Heart left ventricle (tissue), 13 donors: Measurements from ENCODE around the gene SLC17A3.

Source experiments
- POLR2A ChIP-seq, 2 donors: fragments of 450-650 bp; IDR thresholded peaks; one replicate each; pipeline ENCODE4 v1.6.1; 2017; ENCODE audit warnings: antibody characterized with exemption in 2 of 2, mild to moderate bottlenecking in 2 of 2, moderate library complexity in 2 of 2
- TF ChIP-seq, protein P1 (sequence below), 12 donors: fragments of 200-600 bp; sonication (generic) in 4 of 12; IDR thresholded peaks; one replicate each; pipeline versions ENCODE4 v1.5.0 to v1.8.0; 2018 to 2022; ENCODE audit warnings: antibody characterized with exemption in 12 of 12, mild to moderate bottlenecking in 5 of 12
- donor health status: ischemic (EF 13 %, LVEDD 7.1; RV severe dilation, severe dysfunction).
- donor health status: DM: no; HTN: yes; CAD: no.
- donor health status: DM: no; HTN: no; CAD: no.
- donor health status: ischemic (EF 25% LVEDD 6.9; RV normal size, moderate dysfunction).
- donor health status: ischemic (EF 25% LVEDD 5.7; RV mildly dilated, moderate dysfunction).
- donor health status: ischemic (EF 35%, LVEDD 5.7; RV mildly dilated, moderate dysfunction).
- donor health status: nonischemic (EF 11% LVEDD 7.7; RV severe dilation, severe dysfunction).
- donor health status: DM: yes; HTN: yes; CAD: no.
- donor health status: PGD.
- donor health status: ischemic (EF 29% LVEDD 5.4; RV normal size, mild dysfunction).
- donor health status: nonischemic (EF 23%, LVEDD 6.1; RV moderate dilation, normal function).

DNA sequence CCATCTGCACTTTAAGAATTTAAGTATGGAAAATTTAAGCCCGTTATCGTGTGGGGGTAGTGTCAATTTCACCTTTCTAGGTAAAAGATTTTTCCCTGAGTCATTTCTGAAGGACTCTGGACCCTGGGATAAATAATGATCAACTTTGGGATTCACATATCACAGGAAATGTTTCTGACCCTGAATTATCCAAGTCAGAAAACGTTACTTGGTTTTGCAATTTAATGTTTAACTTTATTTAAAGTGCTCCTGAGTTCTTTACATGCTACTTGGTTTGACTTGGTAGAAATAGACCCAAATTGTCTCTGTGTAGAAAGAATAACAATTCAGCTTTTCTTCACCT lies 1.5 kb upstream of the SLC17A3 start:
- TF ChIP-seq, protein P1, sequence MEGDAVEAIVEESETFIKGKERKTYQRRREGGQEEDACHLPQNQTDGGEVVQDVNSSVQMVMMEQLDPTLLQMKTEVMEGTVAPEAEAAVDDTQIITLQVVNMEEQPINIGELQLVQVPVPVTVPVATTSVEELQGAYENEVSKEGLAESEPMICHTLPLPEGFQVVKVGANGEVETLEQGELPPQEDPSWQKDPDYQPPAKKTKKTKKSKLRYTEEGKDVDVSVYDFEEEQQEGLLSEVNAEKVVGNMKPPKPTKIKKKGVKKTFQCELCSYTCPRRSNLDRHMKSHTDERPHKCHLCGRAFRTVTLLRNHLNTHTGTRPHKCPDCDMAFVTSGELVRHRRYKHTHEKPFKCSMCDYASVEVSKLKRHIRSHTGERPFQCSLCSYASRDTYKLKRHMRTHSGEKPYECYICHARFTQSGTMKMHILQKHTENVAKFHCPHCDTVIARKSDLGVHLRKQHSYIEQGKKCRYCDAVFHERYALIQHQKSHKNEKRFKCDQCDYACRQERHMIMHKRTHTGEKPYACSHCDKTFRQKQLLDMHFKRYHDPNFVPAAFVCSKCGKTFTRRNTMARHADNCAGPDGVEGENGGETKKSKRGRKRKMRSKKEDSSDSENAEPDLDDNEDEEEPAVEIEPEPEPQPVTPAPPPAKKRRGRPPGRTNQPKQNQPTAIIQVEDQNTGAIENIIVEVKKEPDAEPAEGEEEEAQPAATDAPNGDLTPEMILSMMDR (IDR thresholded peaks at IDR 0.05): no peak
- TF ChIP-seq POLR2A (IDR thresholded peaks at IDR 0.05): no peak
